Glomerular endothelial cell (primary cell): ENCODE results near the gene CORO6. TPM values are rescaled to one million over a fixed set of nuclear protein-coding genes. Genes with fewer than 3 reads are reported as not detected.

Experiments used
- DNase-seq: peaks from one replicate; pipeline ENCODE4 v3.0.0-alpha.2; 2011; ENCODE audit warnings: low read depth, low spot score; ENCODE audit errors: extremely low read depth
- total RNA-seq: library from RNA; depleted of rRNA; stranded (reverse); fragments of >200 nt; gene quantifications from 2 replicates; pipeline ENCODE4 v1.2.3, GENCODE V29; 2015

Gene CORO6
- total RNA-seq, 1 donor from 2014 or later, result 13.0 TPM

DNA sequence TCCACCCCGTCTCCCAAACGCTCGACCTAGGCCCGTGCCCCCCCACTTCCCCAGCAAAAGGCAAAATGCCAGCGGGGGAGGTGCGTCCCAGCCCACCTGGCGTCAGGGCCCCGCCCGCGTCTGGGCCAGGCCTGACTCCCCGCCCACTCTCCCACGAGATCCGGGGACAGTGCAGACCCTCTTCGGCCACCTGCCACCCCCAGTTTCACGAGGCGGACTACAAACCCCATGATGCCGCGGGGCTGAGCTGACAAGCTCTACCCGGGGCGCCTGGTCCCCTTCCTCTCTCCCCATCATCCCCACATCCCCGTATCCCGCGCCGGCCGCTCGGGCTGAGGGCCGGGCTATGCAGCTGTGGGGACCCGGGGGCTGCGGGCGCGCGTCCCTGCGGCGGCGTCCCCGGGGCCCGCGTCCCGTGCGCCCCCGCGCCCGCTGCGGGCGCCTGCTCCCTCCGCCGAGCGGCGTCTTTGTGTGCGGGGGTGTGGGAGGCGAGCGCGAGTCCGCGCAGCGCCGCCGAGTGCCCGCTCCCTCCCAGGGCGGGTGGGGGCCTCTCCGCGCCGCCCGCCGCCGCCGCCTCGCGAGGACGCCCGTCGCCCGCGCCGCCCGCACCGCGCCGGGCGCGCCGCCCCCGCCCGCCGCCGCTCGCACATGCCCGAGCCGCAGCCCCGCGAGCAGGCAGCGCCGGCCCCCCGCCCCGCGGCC lies 29.7 kb downstream of the CORO6 start, which contains the start of gene ANKRD13B:
TSS of gene ANKRD13B (plus strand) at position 283 of the 702 bp plus-strand sequence. CDS start 490 bp downstream, outside the sequence.
- no peak for DNase-seq

DNA sequence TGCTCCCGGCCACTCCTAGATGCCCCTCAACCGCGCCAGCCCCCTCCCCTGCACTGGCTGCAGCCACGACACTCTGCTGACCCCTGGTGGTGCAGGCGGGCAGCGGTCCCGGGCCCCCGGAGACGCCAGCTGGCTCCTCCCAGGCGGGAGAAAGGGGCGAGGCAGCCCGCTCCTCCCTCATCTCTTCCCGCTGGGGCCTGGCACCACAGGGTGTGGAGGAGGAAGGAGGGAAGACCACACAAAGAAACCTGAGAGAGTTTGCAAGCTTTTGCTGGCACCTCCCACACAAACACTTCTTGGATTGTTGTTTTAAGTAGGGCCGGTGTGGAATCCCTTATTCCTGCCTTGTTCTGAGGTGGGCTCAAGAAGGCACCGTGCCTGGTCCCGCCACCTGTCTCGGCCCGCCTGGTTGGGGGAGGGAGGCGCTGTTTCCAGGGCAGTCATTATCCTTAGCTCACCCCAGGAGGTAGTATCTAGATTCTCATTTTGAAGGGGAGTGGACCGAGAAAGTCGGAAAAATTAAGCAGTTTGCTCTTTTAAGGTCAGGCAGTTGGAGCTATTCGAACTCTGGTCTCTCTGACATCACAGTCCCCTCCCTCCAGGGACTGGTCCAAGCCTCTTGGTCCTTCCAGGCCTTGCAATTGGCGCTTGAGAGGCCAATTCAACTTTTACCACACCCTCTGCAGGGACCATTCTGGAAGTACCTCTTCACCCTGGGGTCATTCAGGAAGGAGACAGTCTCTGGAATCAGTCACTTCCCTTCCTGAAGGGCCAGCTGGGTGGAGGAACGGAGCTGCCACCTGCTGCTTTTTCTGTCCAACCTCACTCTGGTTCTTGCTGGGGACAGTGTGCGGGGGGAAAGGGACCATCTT lies 30.7 kb downstream of the CORO6 start:
- DNase-seq, result no peak

DNA sequence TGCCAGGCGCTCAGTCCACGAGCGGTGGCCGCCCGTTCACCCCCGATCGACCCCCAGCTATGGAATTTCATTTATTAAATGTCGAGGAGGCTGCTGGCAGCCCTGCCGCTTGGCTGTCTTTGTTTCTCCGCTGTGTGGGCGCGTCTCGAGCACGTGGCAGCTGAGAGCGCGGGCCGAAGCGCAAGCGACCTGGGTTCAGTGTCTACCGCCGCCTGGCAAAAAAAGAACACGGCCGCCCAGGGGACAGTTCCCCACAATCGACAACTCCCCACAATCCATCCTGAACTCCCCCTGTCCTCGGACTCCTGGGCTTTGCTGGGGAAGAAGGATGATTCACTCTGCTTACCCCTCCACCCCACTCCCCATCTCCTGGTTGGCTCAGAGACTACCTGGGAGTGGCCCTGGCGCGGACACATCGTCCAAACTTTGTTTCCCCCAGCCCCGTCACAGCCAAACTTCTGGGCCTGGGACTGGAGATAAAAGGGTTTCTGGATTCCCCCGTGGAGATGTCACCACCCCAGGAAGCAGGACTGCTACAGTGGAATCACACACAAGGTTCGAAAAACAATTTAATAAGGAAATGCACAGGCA lies 31.5 kb downstream of the CORO6 start:
- DNase-seq, result no peak

DNA sequence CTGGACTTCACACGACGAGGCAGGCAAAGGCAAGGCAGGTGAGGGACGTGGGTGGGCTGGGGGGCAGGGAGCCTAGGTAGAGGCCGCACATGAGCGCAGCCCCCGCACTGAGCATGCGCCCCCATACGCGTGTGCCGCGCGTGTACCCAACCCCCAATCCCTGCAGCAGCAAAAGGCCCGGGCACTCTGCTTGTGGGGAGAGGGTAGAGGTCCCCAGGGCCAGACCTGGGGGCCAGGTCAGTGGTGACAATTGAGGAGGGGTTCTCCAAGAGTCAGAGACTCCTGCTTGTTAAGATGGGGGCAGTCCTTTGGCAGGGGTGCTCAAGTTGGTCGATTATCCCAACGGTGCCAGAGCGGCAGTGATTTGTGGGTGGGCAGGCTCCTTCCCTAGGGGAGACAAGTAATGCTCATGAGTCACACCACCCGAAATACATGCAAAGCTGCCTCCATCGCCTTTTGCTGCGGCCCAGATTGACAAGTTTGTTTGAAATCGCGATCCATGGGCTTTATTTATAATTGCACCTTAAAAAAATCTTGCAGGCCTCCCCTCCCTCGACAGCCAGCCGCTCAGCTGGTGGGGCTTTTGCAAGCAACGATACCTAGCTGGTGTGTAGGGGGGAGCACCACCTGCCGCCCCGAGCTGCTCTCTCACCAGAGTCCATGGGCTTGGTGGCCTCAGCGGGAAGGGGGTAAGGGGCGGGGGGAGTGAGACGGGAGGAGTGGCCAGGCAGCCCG lies 32.1 kb downstream of the CORO6 start:
- DNase-seq, result no peak

DNA sequence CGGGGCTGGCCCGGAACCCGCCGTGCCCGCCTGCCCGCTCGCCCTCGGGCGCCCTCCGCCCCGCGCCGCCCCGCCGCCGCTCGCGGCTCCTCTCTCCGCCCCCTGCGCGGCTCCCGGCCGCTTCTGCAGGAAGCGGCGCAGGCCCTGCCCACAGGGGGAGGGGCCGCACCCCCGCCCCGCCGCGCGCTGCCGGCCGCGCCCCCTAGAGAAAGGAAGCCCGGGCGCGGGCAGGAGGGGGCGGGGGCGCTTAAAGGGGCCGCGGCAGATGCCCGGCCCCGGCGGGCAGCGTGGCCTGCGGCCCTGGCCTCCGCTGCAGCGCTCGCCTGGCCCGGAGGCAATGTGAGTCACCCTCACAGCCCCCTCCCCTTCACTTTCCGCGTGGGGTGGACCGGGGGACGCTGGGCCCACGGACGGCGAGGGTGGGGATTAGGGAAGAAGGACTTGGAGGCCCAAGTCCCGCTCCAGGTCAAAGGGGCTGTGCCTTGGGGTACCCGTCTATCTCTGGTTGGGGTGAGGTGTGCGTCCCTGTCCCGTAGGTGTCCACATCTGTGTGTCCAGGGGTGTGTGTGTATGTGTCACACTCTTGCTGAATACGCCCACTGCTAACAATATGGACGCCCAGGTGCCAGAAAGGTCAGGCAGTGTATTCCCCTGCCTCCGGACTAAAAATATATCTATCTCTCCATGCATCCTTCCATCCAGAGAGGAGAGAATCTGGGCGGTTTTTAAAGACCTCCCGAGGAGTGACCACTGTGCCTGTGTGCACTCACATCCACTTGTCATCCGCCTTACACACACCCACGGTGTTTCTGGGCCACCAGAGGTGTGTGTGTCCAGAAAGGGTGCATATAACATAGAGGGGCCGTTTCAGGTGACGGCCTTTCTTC lies 32.9 kb downstream of the CORO6 start, which contains the start of gene GIT1:
TSS of gene GIT1 (minus strand) at position 125 of the 887 bp plus-strand sequence. CDS start 270 bp downstream, outside the sequence.
- no peak for DNase-seq

DNA sequence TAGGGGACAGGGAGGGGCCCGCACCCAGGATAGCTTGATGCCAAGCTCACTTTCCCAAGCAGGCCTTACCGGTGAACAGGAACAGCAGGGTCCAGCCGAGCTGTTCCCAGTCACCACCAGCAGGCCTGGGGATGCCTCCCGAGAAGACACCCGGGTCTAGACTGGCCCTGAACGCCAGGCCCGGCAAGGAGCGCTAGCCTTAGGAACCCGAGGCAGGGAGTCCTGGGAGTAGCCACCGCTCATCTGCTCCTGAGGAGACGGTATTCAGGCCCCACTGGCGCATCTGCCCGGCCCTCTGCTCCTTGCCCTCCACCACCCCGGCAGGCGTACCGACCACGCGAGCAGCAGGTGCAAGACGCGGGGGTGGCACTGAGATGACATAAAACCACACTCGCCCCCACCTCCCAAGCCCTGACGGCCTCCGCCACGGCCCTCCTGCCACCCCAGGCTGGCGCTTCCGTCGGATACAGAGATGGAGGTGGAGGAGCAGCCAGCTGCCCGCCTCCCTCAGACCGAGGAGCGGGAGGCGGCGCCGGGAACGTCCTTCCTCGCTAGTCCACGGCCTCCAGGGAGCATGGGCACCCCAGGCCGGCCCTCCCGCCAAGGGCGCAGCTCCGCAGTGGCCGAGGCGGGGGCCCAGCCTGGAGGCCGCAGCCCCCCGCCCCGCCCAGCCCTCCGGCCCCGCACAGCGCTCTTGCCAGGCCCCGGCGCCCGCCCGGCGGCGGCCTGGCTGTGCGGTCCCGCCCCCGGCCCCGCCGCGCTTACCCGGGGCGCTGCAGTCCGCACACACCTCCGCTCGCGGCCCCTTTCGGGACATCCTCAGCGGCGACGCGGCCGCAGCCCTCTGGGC lies 33.9 kb downstream of the CORO6 start:
- DNase-seq, result no peak

DNA sequence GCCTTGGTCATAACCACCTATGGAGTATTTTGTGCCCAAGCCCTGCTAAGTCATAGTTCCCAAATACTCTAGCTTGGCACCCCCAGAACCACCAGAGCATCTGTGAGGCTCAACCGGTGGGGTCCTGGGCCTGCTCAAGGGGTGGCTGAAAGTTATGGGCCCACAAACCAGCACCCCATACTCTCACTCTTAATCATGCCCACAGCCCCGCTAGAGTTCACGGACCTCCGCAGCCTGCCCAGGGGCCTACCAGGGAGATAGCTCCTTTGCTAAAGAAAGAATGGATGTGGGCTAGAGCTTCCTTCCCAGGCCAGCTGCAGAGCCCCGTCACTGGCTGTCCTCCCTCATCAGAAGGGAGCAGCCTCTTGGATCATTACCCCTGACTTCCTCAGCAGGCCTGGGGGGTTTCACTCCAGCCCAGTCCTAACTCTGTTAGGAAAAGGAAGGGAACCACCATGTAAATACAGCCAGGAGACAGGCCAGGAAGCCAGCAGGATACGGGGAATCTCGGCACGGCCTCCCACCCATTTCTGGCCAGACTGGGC lies 34.6 kb downstream of the CORO6 start:
- DNase-seq, result no peak

DNA sequence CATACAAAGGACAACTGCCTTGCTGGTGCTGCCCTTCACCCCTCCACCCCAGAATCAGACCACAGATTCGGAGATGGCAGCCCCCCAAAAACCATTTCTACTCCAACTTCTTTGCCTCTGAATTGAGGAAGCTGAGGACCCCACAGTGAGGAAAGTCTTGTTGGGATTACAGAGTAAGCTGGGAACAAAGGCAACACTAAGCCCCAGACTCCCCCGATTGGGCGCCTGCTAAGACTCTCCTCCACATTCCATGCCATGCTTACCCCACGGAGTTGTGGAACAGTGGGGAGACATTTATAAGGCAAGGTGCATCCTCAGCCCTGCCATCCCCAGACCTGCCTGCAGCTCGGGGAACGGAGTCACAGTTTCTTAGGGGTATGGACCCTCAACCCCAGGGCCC lies 35.1 kb downstream of the CORO6 start:
- DNase-seq, result no peak

DNA sequence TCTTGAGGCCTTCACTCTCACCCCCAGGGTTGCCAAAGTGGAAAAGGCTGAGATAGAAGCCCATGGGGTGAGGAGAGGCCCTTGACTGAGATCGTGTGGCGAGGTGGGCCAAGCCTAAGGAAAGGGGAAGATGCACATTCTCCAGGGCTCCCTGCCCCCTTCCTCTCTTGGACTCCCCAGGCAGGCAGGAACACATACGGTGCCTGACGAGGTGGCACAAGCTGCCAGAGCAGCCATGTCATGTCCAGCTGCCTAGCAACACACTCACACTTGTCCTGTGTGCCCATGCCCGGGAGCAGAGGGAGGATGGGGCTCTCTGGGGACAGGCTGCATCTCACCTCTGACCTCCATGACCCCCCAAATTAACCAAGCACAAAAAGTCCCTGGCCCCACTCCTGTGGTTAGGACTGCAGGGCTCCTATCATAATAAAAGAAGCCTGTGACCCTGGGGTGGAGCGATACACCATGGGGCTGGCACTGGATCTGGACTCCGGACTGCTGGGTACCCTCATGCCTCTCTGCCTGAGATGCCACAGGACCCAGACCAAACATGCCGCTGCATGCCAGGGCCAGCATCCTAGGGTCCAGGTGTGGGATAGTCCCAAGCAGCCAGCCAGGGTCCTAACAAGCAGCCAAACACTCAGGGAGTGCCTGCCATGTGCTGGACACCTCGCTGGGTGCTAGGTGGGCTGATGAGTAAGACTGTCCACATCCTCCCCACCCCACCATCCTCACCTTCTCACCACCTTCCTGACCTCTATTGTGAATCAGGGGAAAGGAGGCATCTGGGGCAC lies 35.8 kb downstream of the CORO6 start:
- no peak for DNase-seq

DNA sequence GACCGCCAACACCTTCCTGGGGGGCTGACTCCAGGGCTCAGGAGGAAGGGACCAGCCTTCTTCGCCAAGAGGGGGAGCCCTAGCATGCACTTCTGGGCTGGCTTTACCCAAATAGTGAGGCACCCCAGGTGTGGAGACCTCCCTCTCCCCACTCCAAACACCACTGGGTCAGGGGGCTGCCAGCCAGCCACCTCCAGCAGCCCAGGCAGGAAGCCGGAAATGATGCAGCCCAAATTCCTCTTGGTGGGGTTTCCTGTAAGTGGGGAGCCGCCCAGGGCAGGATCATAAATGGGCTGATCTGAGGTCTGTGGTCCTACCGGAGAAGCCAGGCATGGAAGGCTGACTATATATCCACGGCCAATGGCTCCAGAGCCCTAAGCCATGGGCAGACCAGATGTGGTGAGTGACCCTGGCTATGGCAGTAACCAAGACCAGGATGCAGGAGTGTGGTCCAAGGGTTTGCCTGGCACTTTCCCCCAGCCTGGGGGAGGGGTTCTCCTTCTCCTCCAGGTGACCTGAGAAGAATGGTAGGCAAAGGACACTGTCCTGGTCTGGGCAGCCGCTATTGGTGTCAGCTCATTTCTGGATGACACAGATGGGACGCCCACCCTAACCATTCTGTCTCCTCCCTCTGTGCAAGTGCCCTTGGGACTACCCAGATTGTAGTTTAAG lies 37.5 kb downstream of the CORO6 start:
- DNase-seq, result no peak

DNA sequence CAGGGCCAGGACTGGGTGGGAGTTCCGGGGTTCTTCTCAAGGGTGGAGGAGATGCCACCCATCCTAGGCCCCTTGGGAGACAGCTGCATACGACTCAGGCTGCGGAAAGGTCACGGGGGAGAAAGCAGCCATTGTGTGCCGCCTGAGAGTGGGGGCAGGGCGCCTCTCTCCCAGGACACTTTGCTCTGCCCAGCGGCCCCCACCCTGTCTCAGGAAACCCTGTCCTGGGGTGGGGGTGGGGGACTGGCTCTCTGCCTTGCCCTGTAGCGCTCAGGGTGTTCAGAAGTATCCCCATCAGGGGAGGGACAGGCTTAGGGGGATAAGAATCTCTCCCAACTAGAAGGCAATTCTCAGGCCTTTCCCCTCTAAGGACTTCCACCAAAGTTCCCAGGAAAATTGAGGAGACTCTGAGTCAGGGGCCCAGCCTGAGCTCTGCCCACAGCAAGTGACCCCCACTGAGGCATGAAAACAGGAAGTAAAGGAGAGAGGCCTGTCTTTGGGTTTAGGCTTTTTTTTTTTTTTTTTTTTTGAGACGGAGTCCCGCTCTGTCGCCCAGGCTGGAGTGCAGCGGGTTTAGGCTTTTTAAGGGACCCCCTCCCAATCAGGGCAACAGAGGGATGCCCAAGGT lies 38.1 kb downstream of the CORO6 start:
- no peak for DNase-seq

DNA sequence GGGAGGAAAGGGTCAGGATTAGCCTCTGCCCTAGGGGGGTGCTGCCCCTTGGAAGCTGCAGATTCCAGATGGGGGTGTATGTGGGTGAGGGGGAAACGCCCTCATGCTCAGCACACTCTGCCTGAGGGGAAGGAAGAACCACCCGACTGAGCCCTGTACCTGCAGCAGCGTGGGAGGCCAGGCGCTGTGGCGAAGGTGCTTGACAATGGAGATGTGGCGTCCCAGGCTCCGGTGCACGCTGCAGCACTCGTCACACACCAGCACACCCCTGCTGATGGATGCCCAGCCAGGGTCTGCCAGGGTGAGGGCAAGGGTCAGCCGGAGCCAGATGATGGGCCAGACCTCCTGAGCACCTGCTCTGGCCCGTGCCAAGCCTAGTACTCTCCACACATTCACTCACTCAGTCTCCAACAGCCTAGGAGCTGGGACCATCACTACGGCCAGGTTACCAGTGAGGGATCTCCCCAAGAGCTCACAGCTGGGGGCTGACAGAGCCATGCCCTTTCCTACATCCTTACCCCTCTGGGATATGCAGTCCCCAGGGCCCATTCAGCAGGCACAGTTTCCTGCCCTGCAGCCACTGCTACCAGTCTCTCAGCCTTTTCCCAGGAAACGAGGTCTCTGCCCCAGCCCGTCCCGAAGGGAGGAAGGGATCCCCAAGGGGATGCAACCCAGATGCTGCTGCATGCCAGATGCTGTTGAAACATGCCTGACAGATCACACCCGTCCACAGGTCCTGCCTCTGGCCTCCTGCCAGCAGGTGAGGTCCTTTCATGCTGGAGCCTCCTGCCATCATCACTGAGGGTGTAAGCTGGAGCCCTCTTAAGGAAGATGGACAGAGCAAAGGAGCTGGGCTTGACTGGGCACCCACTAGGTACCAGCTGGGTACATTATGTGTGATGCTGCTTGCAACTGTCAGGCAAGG lies 39.1 kb downstream of the CORO6 start:
- DNase-seq, result no peak

DNA sequence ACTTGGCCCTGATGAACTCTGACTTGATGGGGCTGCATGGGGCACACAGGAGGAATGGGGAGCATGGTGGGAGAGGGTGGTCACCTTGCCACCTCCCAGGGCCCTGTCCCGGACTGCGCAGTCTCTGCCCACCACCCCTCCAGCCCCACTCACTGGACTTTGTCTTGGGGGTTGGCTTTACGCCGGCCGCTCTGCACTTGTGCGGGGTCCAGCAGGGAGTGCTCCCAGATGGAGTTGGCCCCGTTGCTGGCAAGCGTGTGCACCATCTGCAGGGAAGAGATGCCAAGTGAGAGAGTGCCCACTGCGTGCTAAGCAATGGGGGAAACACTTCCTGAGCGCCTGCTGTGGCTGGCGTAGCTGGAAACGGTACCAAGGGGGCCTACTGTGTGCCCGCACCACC lies 39.9 kb downstream of the CORO6 start:
- no peak for DNase-seq

DNA sequence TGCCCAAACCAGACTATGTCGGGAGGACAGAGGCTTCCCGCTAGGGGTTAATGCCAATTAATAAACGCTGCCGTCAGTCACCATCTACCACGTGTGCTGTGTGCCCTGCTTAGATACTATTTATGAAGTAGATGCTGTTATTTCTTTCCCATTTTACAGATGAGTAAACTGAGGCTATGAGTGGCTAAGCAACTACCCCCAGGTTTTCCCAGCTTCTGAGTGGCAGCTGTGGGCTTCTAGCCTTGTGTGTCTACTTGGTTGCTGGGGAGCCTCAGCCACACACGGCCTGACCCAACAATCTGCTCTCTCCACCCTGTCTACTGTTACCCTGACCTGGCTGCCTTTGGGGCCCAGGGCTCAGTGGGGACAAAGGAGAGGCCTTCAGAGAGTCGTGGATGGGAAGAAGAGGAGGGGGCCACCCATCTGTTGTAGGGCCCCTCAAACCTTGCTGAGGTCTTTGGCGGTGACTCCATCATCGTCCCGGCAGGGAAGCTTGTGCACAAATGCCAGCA lies 40.4 kb downstream of the CORO6 start:
- no peak for DNase-seq

DNA sequence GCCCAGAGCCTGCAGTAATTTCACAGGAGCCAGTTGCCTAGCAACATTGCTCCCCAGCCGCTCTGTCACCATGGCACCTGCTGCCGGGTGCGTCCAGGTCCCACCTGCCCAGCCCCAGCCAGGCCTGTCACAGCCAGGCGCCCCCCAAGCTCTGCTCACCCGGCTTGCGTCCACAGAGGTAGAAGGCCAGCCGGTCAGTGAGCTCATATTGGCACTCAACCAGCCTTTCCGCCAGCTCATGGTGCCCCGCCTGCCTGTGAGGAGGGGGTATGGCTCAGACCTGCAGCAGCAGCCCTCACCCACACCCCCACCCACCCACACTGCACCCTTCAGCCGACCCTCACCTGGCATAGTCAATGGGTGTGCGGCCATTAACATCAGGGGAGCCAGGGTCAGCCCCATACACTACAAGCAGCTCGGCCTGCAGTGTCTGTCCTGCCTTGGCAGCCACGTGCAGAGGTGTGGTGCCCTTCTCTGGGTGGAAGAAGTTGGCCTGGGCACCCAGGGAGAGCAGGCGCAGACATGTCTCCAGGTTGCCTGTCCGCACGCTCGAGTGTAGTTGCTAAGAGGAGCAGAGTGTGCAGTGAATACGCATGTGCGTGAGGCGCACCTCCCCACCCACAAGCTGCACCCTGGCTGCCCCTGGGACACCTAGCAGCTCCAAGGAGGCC lies 41.0 kb downstream of the CORO6 start:
- DNase-seq, result no peak
